PC-9 (cell line): ENCODE measurements around the gene SLC2A2.

Experiments used
- EZH2 ChIP-seq: fragments of 200-600 bp; sonication (generic); IDR thresholded peaks from 2 replicates; pipeline ENCODE4 v1.8.0; 2017; ENCODE audit warnings: antibody characterized with exemption, low read depth
- TF ChIP-seq, protein P1 (sequence below): fragments of 200-600 bp; sonication (generic); conservative IDR thresholded peaks from 2 replicates; pipeline ENCODE4 v1.6.1; 2017; ENCODE audit warnings: mixed run types, antibody characterized with exemption, mild to moderate bottlenecking, moderate library complexity

DNA sequence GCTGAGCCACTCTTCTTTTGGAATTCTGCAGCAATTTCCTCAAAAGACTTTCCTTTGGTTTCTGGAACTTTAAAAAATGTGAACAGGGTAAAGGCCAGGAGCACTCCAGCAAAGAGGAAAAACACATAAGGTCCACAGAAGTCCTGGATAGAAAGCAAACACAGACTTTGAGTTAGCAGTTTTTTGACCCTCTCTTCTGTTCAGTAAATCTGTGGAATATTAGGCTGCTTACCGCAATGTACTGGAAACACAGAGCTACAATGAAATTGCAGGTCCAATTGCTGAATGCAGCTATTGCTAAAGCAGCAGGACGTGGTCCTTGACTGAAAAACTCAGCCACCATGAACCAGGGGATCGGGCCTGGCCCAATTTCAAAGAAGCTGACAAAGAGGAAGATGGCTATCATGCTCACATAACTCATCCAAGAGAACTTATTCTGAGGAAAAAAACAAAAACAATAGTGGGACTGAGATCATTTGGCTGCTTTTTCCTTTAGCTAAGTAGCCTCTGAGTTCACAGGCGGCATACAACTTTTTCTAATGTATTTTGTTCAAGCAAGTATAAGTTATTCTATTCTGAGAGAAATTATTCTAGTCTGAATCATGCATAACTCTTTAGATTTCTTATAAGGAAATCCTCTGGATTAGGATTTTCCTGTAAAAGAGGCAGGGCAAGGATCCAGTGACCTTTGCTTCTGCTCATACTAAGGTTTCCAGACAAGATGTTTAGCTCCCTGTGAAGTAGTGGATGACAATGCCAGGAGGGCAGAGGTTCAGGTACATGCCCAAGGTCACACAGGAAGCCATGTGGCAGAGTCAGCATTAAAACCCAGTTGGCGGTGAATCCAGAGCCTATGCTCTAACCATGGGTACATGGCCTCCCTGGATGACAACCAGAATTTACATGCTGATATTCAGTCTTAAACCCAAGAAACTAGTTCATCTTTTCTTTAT lies 28.3 kb downstream of the SLC2A2 start:
- TF ChIP-seq, protein P1, sequence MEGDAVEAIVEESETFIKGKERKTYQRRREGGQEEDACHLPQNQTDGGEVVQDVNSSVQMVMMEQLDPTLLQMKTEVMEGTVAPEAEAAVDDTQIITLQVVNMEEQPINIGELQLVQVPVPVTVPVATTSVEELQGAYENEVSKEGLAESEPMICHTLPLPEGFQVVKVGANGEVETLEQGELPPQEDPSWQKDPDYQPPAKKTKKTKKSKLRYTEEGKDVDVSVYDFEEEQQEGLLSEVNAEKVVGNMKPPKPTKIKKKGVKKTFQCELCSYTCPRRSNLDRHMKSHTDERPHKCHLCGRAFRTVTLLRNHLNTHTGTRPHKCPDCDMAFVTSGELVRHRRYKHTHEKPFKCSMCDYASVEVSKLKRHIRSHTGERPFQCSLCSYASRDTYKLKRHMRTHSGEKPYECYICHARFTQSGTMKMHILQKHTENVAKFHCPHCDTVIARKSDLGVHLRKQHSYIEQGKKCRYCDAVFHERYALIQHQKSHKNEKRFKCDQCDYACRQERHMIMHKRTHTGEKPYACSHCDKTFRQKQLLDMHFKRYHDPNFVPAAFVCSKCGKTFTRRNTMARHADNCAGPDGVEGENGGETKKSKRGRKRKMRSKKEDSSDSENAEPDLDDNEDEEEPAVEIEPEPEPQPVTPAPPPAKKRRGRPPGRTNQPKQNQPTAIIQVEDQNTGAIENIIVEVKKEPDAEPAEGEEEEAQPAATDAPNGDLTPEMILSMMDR: no peak
- TF ChIP-seq EZH2: no peak
